C4-2B (cell line): ENCODE measurements around the gene GABRB3.

Experiments
- CTCF ChIP-seq: fragments of 450-650 bp; conservative IDR thresholded peaks from 2 replicates; pipeline ENCODE4 v1.5.1; 2017; ENCODE audit warnings: mild to moderate bottlenecking
- ZFX ChIP-seq: fragments of 450-650 bp; IDR thresholded peaks from 2 replicates; pipeline ENCODE4 v1.6.1; 2017

DNA sequence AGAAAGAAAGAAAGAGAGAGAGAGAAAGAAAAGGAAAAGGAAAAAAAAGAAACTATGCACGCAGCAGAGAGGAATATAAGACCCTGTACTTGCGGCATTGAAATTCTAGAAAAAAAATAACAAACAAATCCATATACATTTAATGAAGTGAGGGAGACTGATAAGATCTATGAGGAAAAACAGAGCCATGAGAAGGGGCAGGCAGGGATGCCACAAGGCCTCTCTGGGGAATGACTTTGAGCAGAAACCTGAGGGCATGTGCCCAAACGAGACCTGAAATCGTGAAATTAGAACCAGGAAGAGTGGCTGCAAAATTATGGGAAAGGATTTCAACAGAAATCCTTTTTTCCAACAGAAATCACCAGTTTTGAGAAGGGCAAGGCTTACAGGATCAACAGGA, 98.4 kb downstream of the GABRB3 start:
- no peak for TF ChIP-seq CTCF
- TF ChIP-seq ZFX: no peak
